ENCODE measurements around the gene ROCK2.

Gene ROCK2

DNA sequence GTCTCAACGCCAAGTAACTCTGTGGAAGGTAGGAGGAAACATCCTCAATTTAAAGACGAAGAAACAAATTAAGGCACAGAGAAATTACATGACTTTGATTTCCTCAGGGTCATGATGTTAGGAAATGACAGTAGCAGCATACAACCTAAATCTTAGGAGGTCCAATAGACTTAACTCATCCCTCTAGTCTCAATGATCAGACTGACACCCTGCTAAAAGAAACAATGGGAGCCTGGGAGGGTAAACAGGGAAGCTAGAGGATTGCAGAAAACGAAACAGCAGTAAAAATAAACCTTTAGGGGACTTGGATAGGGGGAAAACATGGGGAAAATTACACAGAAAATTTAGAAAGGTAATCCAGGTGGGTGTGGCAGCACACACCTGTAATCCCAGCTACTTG is 56.0 kb downstream of the ROCK2 start:
- no peak overlapping the region for H3K27ac ChIP-seq
- peaks cover 30 to 42% (median 38%) of the 10 kb centered on the region in 11 experiments for H3K9me3 ChIP-seq (replicated peaks in 1 of 11)
- peaks cover 4 to 53% (median 37%) of the 10 kb centered on the region in 11 experiments; a peak in 16 of 22 replicates for H4K20me1 ChIP-seq
- no peak for TF ChIP-seq Cebpa-rat (IDR thresholded peaks at IDR 0.05)
- H3K4me2 ChIP-seq, result no peak overlapping the region
- H3K4me3 ChIP-seq, result no peak overlapping the region
- H3K36me3 ChIP-seq, result peaks cover 29 to 41% (median 34%) of the 10 kb centered on the region in 11 experiments
- peaks cover 5 to 28% (median 10%) of the 10 kb centered on the region in 10 experiments; a peak in 17 of 20 replicates for H3K4me1 ChIP-seq
- no peak overlapping the region for H3K9ac ChIP-seq
- H3K27me3 ChIP-seq, result no peaks in the 10 kb centered on the region

DNA sequence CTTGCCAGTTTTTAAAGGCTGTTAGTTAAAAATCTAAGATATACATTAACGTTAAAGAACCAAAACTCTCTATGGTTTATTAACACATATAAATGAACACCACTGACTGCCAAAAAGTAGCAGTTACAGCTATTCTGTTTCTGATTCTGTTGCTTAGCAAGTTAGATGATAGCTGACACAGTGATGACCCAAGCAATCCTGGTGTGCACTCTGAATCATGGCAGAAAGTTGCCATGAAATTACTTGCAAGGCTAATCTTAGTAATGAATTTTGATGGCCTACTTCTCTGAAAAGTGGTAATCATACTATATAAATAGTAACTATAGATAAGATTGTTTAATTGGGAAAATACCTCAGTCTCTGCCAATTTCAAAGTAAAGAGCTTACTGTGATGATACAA is 57.7 kb downstream of the ROCK2 start:
- H3K36me3 ChIP-seq, result peaks cover 36 to 52% (median 45%) of the 10 kb centered on the region in 11 experiments
- peaks cover 4 to 42% (median 37%) of the 10 kb centered on the region in 11 experiments; a peak in 16 of 22 replicates for H4K20me1 ChIP-seq
- H3K27me3 ChIP-seq, result no peaks in the 10 kb centered on the region
- peaks cover 26 to 42% (median 36%) of the 10 kb centered on the region in 11 experiments for H3K9me3 ChIP-seq (replicated peaks in 1 of 11)
- no peak overlapping the region for H3K9ac ChIP-seq
- H3K27ac ChIP-seq, result no peak overlapping the region
- H3K4me1 ChIP-seq, result peaks cover 0 to 18% (median 0%) of the 10 kb centered on the region in 10 experiments; a peak in 6 of 20 replicates
- no peak overlapping the region for H3K4me3 ChIP-seq
- no peak for TF ChIP-seq Cebpa-rat (IDR thresholded peaks at IDR 0.05)
- H3K4me2 ChIP-seq, result no peak overlapping the region

DNA sequence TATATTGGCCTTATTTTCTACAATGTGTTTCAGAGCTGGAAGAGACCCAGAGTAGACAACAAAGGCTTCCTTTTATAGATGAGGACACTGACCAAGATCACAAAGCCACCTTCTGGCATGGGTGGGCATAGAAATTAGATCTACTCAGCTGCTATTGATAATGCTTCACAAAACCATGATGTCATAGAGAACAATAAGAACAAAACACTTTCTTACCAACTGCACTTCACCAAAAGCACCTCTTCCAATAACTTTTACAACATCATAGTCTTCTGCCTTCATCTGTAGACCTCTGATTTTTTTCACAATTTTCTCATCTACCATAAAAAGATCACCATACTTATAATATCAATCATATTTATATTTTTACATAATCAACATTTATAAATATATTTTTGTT is 58.1 kb downstream of the ROCK2 start:
- Histone ChIP-seq H3K27me3 (no peaks in the 10 kb centered on the region), H3K9me3 (replicated peaks in 1 of 11) (peaks cover 24 to 40% (median 36%) of the 10 kb centered on the region in 11 experiments), H3K4me1 (peaks cover 0 to 19% (median under 1%) of the 10 kb centered on the region in 10 experiments; a peak in 7 of 20 replicates), H3K36me3 (peaks cover 36 to 57% (median 45%) of the 10 kb centered on the region in 11 experiments), H3K27ac (no peak overlapping the region), H3K4me3 (no peak overlapping the region), H4K20me1 (peaks cover 4 to 38% (median 35%) of the 10 kb centered on the region in 11 experiments; a peak in 16 of 22 replicates), H3K4me2 (no peak overlapping the region), H3K9ac (no peak overlapping the region)
- no peak for TF ChIP-seq Cebpa-rat (IDR thresholded peaks at IDR 0.05)

DNA sequence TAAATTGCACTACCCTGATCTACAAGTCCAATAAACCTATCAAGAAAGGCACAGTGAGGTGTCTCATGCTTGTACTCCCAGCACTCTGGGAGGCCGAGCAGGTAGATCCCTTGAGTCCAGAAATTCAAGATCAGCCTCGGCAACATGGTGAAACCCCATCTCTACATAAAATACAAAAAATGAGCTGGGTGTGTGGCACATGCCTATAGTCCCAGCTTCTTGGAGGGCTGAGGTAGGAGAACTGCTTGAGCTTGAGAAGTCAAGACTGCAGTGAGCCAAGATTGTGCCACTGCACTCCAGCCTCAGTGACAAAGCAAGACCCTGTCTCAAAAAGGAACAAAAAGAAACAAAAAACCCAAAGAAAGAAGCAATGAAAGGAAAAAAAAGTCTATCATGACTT is 58.9 kb downstream of the ROCK2 start:
- H3K27me3 ChIP-seq, result no peaks in the 10 kb centered on the region
- H3K36me3 ChIP-seq, result peaks cover 36 to 65% (median 50%) of the 10 kb centered on the region in 11 experiments
- peaks cover 24 to 39% (median 36%) of the 10 kb centered on the region in 11 experiments for H3K9me3 ChIP-seq (replicated peaks in 1 of 11)
- H3K27ac ChIP-seq, result no peak overlapping the region
- H3K9ac ChIP-seq, result no peak overlapping the region
- H4K20me1 ChIP-seq, result peaks cover 2 to 31% (median 27%) of the 10 kb centered on the region in 11 experiments; a peak in 13 of 22 replicates
- no peak overlapping the region for H3K4me2 ChIP-seq
- no peak overlapping the region for H3K4me3 ChIP-seq
- H3K4me1 ChIP-seq, result peaks cover 0 to 27% (median 2%) of the 10 kb centered on the region in 10 experiments; a peak in 7 of 20 replicates
- no peak for TF ChIP-seq Cebpa-rat (IDR thresholded peaks at IDR 0.05)

DNA sequence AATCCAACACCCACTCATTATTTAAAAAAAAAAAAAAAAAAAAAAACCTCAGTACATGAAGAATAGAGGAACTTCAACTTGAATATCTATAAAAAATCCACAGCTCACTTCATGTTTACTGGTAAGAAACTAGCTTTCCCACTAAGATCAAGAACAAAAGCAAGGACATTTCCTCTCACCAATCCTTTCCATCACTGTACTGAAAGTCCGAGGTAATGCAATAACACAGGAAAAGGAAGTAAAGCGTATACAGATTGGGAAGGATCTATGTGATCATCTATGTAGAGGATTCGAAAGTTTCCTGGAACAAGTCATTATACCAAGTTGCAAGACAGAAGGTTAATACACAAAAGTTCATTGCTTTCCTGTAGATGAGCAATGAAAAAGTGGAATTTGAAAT is 63.2 kb downstream of the ROCK2 start:
- peaks cover 48 to 96% (median 77%) of the 10 kb centered on the region in 11 experiments for H3K36me3 ChIP-seq
- peak overlapping the region in 2 of 11 experiments; percentile 45 to 48; a peak in 2 of 22 replicates for H3K4me2 ChIP-seq
- no peak overlapping the region for H3K27ac ChIP-seq
- peaks cover 0 to 11% (median 0%) of the 10 kb centered on the region in 11 experiments; a peak in 2 of 22 replicates for H4K20me1 ChIP-seq
- TF ChIP-seq Cebpa-rat (IDR thresholded peaks at IDR 0.05), result no peak
- H3K9ac ChIP-seq, result no peak overlapping the region
- no peaks in the 10 kb centered on the region for H3K27me3 ChIP-seq
- H3K9me3 ChIP-seq (replicated peaks in 1 of 11), result peaks cover 27 to 51% (median 46%) of the 10 kb centered on the region in 11 experiments
- H3K4me1 ChIP-seq, result peaks cover 0 to 17% (median 0%) of the 10 kb centered on the region in 10 experiments; a peak in 8 of 20 replicates
- no peak overlapping the region for H3K4me3 ChIP-seq

DNA sequence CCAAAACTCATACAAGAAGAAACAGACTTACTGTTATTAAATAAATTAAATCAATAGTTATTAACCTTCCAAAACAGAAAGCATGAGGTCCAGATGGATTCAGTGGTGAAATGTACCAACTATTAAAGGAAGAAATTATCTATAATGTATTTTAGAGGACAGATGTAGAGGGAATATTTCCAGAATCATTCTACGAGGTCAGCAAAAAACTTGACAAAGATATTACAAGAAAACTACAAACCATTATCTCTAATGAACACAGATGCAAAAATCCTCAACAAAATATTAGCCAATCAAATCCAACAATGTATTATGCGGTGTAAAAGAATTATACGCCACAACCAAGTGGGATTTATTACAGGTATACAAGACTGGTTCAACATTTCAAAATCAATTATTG is 63.7 kb downstream of the ROCK2 start:
- Histone ChIP-seq H3K27ac (no peak overlapping the region), H3K4me2 (peak overlapping the region in 2 of 11 experiments; percentile 45 to 48; a peak in 3 of 22 replicates), H4K20me1 (peaks cover 0 to 11% (median 0%) of the 10 kb centered on the region in 11 experiments; a peak in 2 of 22 replicates), H3K36me3 (peaks cover 43 to 94% (median 72%) of the 10 kb centered on the region in 11 experiments), H3K4me1 (peaks cover 0 to 17% (median 0%) of the 10 kb centered on the region in 10 experiments; a peak in 8 of 20 replicates), H3K27me3 (no peaks in the 10 kb centered on the region), H3K4me3 (no peak overlapping the region), H3K9ac (no peak overlapping the region), H3K9me3 (replicated peaks in 1 of 11) (peaks cover 27 to 47% (median 43%) of the 10 kb centered on the region in 11 experiments)
- no peak for TF ChIP-seq Cebpa-rat (IDR thresholded peaks at IDR 0.05)

DNA sequence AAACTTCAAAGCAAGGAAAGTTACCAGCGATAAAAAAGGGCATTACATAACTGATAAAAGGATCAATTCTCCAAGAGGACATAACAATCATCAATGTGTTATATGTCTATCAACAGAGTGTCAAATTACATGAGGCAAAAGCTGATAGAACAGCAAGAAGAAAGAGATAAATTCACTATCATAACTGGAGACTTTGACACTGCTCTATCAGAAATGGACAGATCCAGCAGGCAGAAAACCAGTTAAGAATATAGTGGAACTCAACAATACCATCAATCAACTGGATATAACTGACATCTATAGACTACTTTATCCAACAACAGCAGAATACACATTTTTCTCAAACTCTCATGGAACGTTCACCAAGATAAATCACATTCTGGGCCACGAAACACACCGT is 65.0 kb downstream of the ROCK2 start:
- H3K9me3 ChIP-seq (replicated peaks in 1 of 11), result peaks cover 19 to 43% (median 38%) of the 10 kb centered on the region in 11 experiments
- no peak overlapping the region for H3K4me2 ChIP-seq
- no peak overlapping the region for H3K9ac ChIP-seq
- TF ChIP-seq Cebpa-rat (IDR thresholded peaks at IDR 0.05), result no peak
- no peak overlapping the region for H3K27ac ChIP-seq
- H3K27me3 ChIP-seq, result no peaks in the 10 kb centered on the region
- peaks cover 0 to 17% (median 0%) of the 10 kb centered on the region in 10 experiments; a peak in 8 of 20 replicates for H3K4me1 ChIP-seq
- H4K20me1 ChIP-seq, result peaks cover 0 to 11% (median 0%) of the 10 kb centered on the region in 11 experiments; a peak in 4 of 22 replicates
- H3K36me3 ChIP-seq, result peaks cover 30 to 94% (median 71%) of the 10 kb centered on the region in 11 experiments
- no peak overlapping the region for H3K4me3 ChIP-seq

DNA sequence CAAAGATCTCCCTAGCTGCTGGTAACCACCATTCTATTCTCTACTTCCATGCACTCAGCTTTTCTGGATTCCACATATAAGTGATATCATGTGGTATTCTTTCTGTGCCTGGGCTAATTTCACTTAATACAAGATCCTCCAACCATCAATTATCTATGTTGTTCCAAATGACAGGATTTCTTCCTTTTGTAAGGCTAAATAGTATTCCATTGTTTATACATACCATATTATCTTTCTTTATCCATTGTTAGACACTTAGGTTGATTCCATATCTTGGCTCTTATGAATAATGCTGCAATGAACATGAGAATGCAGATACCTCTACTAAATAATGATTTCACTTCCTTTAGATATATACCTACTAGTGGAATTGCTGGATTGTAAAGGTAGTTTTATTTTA is 66.2 kb downstream of the ROCK2 start:
- TF ChIP-seq Cebpa-rat (IDR thresholded peaks at IDR 0.05), result no peak
- no peak overlapping the region for H3K4me2 ChIP-seq
- H3K9me3 ChIP-seq (replicated peaks in 1 of 11), result peaks cover 8 to 37% (median 27%) of the 10 kb centered on the region in 11 experiments
- no peaks in the 10 kb centered on the region for H3K27me3 ChIP-seq
- peaks cover 19 to 88% (median 61%) of the 10 kb centered on the region in 11 experiments for H3K36me3 ChIP-seq
- no peak overlapping the region for H3K27ac ChIP-seq
- peaks cover 0 to 17% (median 0%) of the 10 kb centered on the region in 10 experiments; a peak in 8 of 20 replicates for H3K4me1 ChIP-seq
- H3K4me3 ChIP-seq, result no peak overlapping the region
- no peak overlapping the region for H3K9ac ChIP-seq
- H4K20me1 ChIP-seq, result peaks cover 0 to 13% (median 0%) of the 10 kb centered on the region in 11 experiments; a peak in 5 of 22 replicates

DNA sequence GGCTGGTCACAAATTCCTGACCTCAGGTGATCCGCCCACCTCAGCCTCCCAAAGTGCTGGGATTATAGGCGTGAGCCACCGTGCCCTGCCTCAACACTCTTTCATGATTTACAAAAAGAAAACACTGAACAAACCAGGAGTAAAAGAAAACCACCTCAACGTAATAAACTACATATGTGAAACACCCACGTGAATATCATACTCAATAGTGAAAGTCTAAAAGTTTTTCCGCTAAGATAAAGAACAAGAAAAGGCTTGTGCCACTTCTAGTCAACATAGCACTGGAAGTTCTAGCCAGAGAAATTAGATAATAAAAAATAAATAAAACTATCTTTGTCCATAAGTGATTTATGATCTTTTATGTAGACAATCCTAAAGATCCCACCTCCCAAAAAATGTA is 68.5 kb downstream of the ROCK2 start:
- Histone ChIP-seq H4K20me1 (peaks cover 0 to 17% (median 0%) of the 10 kb centered on the region in 11 experiments; a peak in 5 of 22 replicates), H3K4me3 (no peak overlapping the region), H3K27ac (no peak overlapping the region), H3K4me2 (no peak overlapping the region), H3K36me3 (peaks cover 21 to 86% (median 62%) of the 10 kb centered on the region in 11 experiments), H3K9ac (no peak overlapping the region), H3K4me1 (peaks cover 0 to 13% (median 0%) of the 10 kb centered on the region in 10 experiments; a peak in 7 of 20 replicates), H3K9me3 (replicated peaks in 1 of 11) (peaks cover 4 to 33% (median 25%) of the 10 kb centered on the region in 11 experiments; a peak in 17 of 22 replicates), H3K27me3 (no peaks in the 10 kb centered on the region)
- no peak for TF ChIP-seq Cebpa-rat (IDR thresholded peaks at IDR 0.05)

Measured in BLaER1 treated with 17β-estradiol and CSF1 and Interleukin-3, amounts not matched to agents 10 nM and 100 nM (cell line).